ENCODE results near the gene BNIP1.

Gene BNIP1

DNA sequence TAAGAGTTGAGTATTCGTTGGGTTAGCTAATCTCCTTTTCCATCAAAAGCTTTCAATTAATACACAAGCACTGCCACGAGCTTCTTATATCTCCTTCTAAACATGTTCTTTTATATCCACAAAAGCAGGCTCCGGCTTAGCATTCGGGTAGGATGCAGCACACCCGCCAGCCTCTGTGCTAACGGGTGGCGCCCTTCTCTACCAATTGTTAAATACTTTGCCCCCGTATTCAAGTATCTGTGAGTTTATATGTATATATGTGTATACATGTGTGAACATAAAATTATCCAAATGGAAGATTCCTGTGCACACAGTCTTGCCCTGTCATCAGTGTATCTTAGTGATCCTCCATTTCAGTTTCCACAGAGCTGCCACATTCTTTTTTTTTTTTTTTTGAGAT is 27.8 kb downstream of the BNIP1 start:
- DNase-seq: no peak

DNA sequence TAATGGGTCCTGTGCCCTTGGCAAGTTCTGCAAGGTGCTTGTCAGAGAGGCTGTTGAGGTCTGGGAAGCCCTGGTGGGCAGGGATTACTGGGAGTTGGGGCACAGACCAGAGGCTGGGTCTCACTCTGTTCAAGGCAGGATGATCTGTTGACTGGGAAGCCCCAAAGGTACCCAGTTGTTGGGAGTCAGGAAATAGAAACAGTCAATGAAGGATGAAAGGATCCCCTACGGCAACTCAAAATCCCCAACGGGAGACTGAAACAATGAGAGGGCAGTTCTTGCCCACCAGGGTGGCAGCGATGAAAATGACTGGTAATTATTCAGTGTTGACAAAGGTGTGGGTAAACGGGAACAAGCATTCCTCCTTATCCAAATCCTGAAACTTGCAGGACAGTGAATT is 31.2 kb downstream of the BNIP1 start:
- no peak for DNase-seq

DNA sequence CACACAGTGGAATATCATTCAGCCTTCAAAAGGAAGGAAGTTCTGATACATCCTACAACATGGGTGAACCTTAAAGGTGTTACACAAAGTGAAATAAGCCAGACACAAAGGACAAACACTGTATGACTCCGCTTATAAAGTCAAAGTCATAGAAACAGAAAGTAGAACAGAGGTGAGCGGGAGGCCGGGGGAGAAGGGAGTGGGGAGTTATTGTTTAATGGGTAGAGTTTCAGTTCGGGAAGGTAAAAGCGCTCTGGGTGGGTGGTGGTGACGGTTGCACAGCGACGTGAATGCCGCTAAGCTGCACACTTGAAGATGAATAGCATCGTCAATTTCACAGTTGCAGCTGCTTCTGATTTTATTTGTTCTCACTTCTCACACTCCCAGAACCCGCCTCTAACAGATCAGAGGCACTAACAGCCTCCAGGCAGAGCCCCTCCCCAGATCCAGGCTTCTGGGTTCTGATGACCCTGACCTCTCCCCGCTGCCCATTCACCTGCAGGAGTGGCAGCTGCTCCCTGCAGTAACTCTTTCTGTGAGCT is 34.1 kb downstream of the BNIP1 start:
- DNase-seq: no peak

DNA sequence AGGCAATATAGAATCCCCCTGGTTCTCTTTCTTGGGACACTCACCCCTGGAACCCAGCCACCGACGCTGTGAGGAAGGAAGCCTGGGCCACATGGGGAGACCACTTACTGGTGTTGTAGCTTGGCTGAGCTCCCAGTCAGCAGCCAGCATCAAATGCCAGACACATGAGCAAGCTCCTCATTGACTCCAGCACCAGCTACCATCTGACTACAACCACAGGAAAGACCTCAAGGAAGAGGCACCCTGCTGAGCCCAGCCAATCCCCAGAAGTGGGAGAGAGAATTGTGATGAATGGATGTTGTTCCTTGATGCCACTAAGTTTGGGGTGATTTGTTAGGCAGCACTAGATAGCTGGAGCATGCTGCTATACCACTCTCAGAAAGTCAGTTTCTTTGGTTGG is 36.0 kb downstream of the BNIP1 start:
- DNase-seq: no peak

DNA sequence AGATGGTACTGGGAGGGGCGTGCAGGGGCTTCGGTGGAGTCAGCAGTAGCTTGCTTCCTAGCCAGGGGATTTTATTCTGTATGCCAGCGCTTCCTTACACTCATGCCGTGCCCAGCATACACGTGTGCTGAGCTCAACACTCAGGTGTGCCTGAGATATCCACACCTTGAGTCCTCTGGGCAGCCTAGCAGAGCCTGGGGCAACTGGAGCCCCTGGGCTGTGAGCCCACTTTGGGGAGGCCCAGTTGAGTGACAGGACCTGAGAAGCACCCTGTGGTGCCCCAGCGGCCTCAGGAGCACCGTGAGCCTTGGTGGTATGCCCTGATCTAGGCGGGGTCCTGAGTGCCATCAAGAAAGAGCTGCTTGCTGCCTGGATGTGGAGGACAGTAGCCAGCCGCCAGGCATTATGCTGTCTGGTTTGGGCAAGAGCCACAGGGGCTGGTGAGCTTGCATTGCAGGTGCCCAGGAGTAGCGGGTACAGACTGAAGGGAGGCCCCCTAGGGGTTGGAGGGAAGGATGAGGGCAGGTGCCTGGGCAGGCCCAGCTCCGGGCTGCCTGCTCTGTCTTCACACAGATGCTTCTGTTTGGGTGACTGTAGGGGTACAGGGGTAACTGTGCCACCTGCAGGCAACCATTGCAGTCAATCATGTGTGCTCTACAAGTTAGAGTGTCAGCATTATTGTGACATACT is 42.9 kb downstream of the BNIP1 start:
- DNase-seq: no peak

DNA sequence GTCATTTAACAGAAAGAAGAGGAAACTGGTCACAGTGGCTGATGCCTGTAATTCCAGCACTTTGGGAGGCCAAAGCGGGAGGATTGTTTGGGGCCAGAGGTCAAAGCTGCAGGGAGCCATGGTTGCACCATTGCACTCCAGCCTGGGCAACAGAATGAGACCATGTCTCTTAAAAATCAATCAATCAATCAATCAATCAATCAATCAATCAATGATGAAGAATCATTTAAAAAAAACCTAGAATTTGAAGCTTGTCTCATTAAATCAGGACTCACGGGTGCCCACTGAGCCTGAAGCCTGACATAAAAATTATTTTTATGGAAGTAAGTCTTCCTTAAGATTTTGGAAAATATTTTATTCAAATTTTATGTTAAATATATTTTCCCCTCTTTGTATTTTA is 43.9 kb downstream of the BNIP1 start:
- DNase-seq: no peak

DNA sequence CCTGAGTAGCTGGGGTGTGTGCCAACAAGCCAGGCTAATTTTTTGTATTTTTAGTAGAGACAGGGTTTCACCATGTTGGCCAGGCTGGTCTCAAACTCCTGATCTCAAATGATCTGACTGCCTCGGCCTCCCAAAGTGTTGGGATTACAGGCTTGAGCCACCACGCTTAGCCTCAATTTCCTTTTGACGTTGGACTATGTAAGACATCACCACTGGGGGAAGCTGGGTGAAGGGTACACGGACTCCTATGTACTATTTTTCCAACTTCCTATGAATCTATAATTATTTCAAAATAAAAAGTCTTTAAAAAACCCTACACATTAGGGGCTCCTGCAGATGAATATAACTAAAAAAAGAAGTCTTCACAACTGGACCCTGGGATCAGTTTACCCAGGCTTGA is 46.7 kb downstream of the BNIP1 start:
- no peak for DNase-seq

DNA sequence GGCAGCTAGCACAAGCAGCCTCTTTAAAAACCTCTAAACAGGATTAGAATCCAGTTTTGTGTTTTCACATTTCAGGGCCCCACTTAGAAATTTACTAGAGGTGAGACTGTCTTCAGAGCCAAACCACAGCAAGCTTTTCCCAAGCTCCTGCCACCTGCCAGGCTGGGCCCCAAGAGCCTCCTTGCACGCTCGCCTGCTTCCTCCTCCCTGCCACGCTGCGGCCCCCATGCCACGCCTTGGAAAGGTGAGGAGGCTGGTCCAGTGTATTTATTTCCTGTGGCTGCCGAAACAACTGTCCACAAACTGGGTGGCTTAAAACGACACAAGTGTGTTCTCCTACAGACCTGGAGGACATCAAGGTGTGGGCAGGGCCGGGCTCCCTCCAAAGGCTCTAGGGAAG is 47.2 kb downstream of the BNIP1 start:
- DNase-seq: no peak

DNA sequence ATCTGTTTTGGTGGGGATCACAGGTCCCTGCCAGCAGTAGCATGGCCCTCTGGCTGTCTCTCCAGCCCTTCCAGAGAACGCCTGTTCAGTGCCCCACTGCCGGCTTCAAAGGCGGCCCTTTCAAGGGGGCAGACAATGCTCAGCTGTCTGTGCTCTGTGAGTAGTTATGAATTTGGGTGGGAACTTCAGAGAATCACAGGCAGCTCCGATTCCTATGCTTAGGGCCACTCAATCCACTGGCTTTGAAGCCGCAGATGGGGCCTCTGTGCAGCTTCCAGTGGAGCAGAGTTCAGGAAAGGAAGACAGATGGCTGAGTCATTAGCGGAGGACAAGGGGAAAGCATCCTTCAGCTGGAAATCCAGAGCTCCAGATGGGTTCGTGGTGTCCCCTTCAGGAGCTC is 48.2 kb downstream of the BNIP1 start:
- DNase-seq: no peak

DNA sequence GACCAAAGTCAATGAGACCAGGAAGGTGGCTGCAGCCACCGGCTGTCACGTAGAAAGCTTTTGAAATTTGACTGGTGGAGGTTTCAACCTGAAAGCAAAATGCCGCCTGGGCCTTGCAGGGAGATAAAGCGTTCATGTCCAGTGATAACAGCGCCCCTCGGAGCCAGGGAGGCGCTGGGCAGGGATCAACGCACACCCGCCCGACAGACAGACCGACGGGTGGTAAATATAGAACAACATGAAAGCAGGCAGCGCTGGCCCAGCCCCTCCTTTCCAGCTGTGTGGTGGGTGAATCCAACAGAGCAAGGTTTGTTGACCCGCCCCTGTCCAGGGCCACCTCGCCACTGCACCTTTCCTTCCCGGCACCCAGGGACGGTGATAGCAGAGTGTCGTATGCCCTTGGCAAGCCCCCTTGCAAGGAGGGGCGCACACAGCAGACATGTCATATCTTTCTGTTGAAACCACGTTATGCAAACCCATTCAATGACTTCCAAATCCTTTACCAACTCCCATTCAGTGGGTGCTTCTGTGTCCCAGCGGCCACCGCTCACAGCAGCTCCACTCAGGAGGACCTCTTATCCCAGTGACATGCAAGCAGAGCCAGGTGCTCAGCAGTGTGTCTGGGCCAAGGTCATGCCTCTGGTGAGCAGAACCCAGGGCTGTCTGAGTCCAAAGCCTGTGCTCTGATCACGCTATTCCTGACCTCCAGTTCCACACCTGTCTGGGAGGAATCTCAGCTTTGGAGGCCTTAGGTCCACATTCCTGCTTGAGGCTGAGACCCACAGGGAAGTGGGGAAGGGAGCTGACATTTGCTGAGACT is 52.0 kb downstream of the BNIP1 start:
- no peak for DNase-seq

DNA sequence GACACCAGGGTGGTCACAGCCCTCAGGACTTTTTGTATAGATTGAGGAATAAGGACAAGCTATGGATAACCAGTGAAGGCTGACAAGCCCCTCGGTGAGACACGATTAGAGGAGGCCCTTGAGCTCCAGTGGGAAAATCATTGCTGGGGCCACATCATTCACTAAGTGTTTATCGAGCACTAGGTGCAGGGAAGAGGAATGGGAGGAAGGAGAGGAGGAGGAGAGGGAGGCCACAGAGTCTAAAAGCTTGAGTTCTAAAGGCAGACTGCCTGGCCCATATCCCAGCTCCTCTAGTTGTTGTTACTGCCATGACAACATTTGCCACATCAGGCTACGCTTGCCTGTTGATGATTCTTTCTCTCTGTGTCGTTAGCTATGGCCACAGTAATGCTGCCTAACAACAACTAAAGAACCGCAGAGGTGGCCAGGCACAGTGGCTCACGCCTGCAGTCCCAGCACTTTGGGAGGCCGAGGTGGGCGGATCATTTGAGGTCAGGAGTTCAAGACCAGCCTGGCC is 53.1 kb downstream of the BNIP1 start:
- no peak for DNase-seq

DNA sequence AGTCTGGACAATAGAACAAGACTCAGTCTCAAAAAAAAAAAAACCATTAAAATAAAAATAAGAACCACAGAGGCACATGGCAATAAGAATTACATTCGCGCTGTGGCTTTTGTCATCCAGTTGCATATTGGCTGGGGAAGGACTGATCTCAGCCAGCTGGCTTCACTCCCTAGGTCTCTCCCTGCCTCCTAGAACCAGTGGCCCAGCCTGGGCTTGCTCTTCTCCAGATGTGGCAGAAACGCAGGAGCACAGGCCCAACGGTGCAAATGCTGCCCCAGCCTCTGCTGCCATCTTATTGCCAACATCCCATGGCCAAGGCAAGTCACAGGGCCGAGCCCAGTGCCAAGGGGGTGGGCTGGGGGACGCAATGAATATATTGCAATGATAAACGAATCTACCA is 53.7 kb downstream of the BNIP1 start:
- no peak for DNase-seq

DNA sequence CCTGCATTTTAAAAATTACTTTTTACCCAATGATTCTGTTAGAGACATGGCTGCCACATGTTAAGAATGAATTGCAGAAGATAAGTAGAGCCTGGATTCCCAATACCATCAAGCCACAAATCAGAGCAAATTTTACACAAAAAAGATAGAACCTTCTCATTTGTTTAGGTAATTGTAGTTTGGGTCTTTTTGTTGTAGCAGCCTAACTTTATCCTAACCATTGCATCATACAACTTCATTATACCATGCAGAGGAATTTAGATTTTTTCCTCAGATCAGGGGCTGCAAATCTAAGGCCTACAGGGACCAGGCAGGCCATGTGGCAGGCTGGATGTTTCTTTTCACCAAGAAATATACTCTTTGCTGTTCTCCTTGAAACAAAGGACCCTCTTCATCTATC is 56.0 kb downstream of the BNIP1 start:
- no peak for DNase-seq

DNA sequence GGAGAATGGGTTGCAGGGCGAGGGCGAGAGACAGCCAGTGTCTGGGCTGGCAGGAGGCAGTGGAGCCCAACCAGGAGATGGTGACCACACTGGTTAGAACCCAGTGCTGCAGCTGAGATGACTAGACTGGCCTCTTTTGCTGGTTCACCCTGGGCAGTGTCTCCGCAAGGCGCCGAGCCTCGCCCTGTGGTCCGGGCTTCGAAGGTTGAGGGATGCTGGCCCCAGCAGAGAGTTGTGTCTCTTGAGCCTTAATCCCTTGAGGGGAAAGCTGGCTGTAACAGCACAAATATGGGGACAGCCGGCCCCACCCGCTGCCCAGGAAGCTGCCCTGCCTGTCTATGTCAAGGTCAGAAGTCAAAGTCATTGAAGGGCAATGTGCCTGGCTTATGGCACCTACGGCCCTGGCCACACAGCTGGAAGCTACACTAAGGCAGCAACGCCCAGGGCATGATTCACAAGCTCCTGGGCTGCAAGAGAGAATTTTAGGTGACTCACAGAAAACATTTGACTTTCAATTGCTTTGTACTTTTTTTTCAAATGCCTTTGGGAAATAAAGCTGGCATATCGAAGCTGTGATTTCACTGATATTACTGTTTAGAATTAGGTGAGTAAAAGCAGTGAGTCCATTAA is 57.4 kb downstream of the BNIP1 start:
- DNase-seq: no peak

DNA sequence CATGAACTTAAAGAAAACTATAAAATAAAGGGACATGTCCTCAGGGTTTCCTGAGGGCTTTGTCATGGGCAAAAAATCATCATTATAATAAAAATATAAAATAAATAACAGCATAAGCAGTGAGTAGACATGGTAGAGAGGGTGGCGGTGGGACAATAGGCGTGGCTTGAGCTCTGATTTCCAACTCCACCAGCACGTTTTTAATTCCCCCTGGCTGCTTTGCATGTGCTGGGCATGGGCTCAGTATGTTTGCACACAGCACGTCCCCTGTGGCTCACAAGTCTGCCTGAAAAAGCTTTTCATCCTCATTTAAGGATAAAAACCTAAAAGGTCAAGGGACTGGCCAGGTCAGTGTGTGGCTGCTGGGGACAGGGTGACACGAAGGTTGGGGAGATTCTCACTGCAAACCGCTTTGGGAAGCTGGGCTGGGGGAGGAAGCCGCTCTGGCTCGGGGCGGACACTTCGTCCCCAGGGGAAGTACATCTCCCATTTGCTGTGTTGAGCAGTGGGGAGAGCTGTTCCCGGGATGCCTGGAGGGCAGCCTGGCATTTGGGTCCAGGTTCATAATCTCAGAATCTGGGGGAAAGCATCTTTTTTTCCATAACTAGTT is 58.0 kb downstream of the BNIP1 start:
- DNase-seq: no peak

DNA sequence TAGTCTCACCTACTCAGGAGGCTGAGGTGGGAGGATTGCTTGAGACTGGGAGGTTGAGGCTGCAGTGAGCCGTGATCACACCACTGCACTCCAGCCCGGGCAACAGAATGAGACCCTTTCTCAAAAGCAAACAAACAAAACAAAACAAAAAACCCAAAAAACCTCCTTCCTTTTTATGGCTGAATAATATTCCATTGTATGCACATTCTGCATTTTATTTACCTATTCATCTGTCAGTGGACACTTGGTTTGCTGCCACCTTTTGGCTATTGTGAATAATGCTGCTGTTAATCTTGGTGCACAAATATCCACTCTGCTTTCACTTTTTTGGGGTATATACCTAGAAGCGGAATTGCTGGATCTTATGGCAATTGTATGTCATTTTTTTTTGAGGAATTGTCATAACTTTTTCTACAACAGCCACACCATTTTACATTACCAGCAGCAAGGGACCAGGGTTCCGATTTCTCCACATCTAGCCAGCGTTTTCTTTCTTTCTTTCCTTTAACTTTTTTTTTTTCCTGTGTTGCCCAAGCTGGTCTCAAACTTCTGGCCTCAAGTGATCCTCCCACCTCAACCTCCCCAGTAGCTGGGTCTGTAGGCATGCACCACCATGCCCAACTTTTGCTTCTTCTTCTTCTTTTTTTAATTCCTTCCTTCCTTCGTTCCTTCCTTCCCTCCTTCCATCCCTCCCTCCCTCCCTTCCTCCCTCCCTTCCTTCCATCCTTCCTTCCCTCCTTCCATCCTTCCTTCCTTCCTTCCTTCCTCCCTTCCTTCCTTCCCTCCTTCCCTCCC is 60.1 kb downstream of the BNIP1 start:
- DNase-seq: no peak

DNA sequence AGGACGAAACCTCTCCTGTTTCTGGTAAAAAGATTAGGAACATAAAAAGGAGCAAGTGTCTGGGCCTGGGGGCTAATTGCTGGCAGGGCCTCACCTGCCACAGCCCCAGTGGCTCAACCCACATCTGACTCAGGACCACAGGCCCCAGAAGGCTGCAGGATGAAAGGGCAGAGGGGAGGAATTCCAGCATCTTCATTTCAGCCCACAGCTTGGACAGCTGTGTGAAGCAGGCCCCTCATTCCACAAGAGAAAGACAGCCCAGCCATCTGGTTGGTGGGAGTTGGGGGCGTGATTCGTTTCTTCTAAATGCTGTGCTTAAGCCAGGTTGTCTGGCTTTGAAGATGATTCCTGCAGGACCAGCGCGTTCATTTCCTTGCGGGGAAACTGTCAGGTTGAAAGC is 61.6 kb downstream of the BNIP1 start:
- no peak for DNase-seq

DNA sequence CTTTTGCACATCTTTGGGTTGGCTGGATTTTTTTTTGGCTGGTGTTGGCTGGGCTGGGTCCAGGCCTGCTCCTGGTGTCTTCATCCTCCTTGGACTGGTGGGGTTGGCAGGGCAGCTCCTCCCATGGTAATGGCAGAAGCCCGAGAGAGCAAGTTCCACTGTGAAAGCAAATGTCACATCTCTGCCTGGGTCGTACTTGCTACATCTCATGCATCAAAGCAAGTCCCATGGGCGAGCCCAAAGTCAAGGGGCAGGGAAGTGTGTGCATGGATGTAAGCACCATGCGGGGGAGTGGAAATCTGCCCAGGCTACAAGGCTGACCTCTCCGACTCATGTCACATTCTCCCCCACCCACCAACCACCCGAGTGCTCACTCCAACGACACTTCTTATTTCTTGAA is 64.0 kb downstream of the BNIP1 start:
- DNase-seq: no peak

DNA sequence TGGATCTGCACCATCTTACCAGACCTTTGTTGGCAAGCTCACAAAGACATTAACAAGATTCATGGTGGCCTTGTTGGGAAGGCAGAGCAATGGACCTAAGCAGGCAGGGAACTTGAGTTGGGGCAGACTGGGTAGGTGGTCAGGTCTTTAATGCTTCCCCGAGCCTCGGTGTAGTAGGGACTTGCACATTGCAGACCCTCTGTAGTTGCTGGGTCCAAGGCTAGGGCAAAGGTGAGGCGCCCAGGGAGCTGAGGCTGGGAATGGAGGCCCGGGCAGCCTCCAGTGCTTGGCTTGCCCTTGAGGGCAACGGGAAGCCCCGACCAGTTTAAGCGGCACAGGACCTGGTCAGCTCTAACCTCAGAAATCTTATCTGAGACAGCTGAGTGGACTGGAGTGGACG is 66.5 kb downstream of the BNIP1 start:
- no peak for DNase-seq

DNA sequence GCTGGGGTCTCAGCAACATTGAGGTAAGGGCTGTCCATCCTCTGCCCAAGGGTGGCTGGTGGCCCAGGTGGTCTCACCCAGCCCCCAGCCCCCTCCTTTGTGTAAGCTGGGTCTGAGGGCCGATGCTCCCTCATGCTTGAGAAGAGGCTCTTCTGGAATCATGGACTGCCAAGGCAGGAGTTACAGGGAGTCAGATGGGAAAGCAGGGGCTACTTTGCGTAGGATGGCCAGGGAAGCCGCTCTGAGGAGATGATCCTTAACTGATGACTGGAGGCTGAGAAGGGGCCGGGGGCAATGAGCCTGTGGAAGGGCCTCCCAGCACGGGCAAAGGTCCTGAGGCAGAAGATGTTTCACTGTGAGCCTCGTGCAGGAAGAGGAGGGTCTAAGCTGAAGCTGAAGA is 67.0 kb downstream of the BNIP1 start:
- DNase-seq: no peak

DNA sequence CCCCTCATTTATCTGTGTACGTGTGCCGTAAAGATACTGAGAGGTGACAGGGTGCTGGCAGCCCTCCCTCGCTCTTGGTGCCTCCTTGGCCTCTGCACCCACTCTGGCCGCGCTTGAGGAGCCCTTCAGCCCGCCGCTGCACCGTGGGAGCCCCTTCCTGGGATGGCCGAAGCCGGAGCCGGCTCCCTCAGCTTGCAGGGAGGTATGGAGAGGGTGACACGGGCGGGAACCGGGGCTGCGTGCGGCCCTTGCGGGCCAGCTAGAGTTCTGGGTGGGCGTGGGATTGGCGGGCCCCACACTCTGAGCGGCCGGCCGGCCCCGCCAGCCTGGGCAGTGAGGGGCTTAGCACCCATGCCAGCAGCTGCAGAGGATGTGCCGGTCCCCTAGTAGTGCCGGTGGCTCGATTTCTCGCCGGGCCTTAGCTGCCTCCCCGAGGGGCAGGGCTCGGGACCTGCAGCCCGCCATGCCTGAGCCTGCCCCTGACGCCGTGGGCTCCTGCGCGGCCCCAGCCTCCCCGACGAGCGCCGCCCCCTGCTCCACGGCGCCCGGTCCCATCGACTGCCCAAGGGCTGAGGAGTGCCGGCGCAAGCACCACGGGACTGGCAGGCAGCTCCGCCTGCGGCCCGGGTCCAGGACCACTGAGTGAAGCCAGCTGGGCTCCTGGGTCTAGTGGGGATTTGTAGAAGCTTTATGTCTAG is 69.1 kb downstream of the BNIP1 start:
- DNase-seq: no peak
